Spinal cord (tissue), 10 donors: ENCODE results near the gene TMEM63C. TPM values are rescaled to one million over a fixed set of nuclear protein-coding genes. Genes with fewer than 3 reads are reported as not detected.
A peak's percentile ranks its signal among the peaks of the same experiment; 100 is the strongest.
"Not testable (repeated sequence)": the region's sequence is repeated elsewhere in the genome, so short reads cannot be mapped to it uniquely, and the experiment has no call there.

Experiments
- DNase-seq, 6 donors: peaks; one replicate each; pipeline versions ENCODE4 v3.0.0 to v3.0.0-alpha.2; 2013 to 2015; ENCODE audit warnings: low spot score in 6 of 6, low read depth in 4 of 6
- H3K27ac ChIP-seq: one replicate; pipeline ENCODE4 v1.5.1; 2013; ENCODE audit warnings: low read depth, low read length, control low read depth
- H3K27me3 ChIP-seq: one replicate; pipeline ENCODE4 v1.6.1; 2013; ENCODE audit warnings: low read length; ENCODE audit not compliant: control insufficient read depth, insufficient read depth
- H3K36me3 ChIP-seq: one replicate; pipeline ENCODE4 v1.6.1; 2013; ENCODE audit warnings: low read length; ENCODE audit not compliant: control insufficient read depth, insufficient read depth
- H3K4me1 ChIP-seq: one replicate; pipeline ENCODE4 v1.6.1; 2013; ENCODE audit warnings: low read length; ENCODE audit not compliant: control insufficient read depth, insufficient read depth
- H3K4me3 ChIP-seq: one replicate; pipeline ENCODE4 v1.5.1; 2013; ENCODE audit warnings: low read depth, low read length, control low read depth
- H3K9me3 ChIP-seq: one replicate; pipeline ENCODE4 v1.6.1; 2013; ENCODE audit warnings: low read length; ENCODE audit not compliant: control insufficient read depth, insufficient read depth
- WGBS: methylation state at CpG from one replicate; pipeline ENCODE4 v1.1.5; 2013; ENCODE audit warnings: missing lambda C conversion rate; ENCODE audit not compliant: insufficient coverage; 5-methylcytosine and 5-hydroxymethylcytosine counted together
- polyA plus RNA-seq, 2 donors: library from polyadenylated mRNA; unstranded; fragments of 120-200 nt; gene quantifications; one replicate each; pipeline ENCODE4 v1.2.1, GENCODE V29; 2013; ENCODE audit not compliant: insufficient read length in 2 of 2
- total RNA-seq, 2 donors: library from RNA; depleted of rRNA in 1 of 2; stranded (reverse); fragments of 120-200 nt in 1 of 2; fragments of >200 nt in 1 of 2; gene quantifications; one replicate each; pipeline versions ENCODE4 v1.2.3 to v1.2.4, GENCODE V29; 2013 to 2014
- donor health status: healthy.

Gene TMEM63C
- total and polyA plus RNA-seq, 4 donors: 4.5 to 24.6 (median 17.2) TPM

GRCh38 chr14:77278461-77279230 lies 97.0 kb downstream of the TMEM63C start:
- Histone ChIP-seq H3K36me3 (peaks cover 58% of the 10 kb centered on the region), H3K9me3 (no peaks in the 10 kb centered on the region), H3K27me3 (no peaks in the 10 kb centered on the region), H3K4me1 (peaks cover 29% of the 10 kb centered on the region), H3K27ac (no peak overlapping the region), H3K4me3 (no peak overlapping the region)
- WGBS: 94% methylated on average over 12 of the region's 14 CpGs
- DNase-seq: no peak

GRCh38 chr14:77279719-77280118 lies 98.1 kb downstream of the TMEM63C start:
- Histone ChIP-seq H3K4me1 (peaks cover 32% of the 10 kb centered on the region), H3K4me3 (no peak overlapping the region), H3K27me3 (no peaks in the 10 kb centered on the region), H3K9me3 (no peaks in the 10 kb centered on the region), H3K36me3 (peaks cover 60% of the 10 kb centered on the region), H3K27ac (no peak overlapping the region)
- WGBS: 94% methylated on average over 13 of the region's 13 CpGs
- no peak for DNase-seq

- WGBS: no CpG with 5 or more reads among the region's 4 CpGs
- H3K36me3 ChIP-seq: peaks cover 60% of the 10 kb centered on the region
- DNase-seq, H3K27ac ChIP-seq, H3K9me3 ChIP-seq, H3K4me3 ChIP-seq, H3K27me3 ChIP-seq: not testable (repeated sequence)
- peaks cover 22% of the 10 kb centered on the region for H3K4me1 ChIP-seq
Observed at GRCh38 chr14:77280921-77281320, 99.3 kb downstream of the TMEM63C start.

GRCh38 chr14:77281852-77282410 lies 100.3 kb downstream of the TMEM63C start:
- H3K4me3 ChIP-seq: no peak overlapping the region
- peaks cover 14% of the 10 kb centered on the region for H3K4me1 ChIP-seq
- no peaks in the 10 kb centered on the region for H3K9me3 ChIP-seq
- no peaks in the 10 kb centered on the region for H3K27me3 ChIP-seq
- H3K36me3 ChIP-seq: peaks cover 54% of the 10 kb centered on the region
- peak in 2 of 6 donors; percentile 20 to 79 for DNase-seq
- WGBS: 35% methylated on average over 5 of the region's 6 CpGs
- peak overlapping the region; percentile 35 for H3K27ac ChIP-seq

GRCh38 chr14:77284066-77284465 lies 102.5 kb downstream of the TMEM63C start:
- 40% methylated on average over 4 of the region's 4 CpGs for WGBS
- Histone ChIP-seq H3K27me3 (no peaks in the 10 kb centered on the region), H3K4me3 (no peak overlapping the region), H3K36me3 (peaks cover 39% of the 10 kb centered on the region), H3K4me1 (peaks cover 14% of the 10 kb centered on the region), H3K9me3 (no peaks in the 10 kb centered on the region), H3K27ac (no peak overlapping the region)
- peak in 2 of 6 donors; percentile 32 to 33 for DNase-seq

GRCh38 chr14:77284466-77284865 lies 102.9 kb downstream of the TMEM63C start:
- Histone ChIP-seq H3K4me1 (peaks cover 14% of the 10 kb centered on the region), H3K9me3 (no peaks in the 10 kb centered on the region), H3K4me3 (no peak overlapping the region), H3K27me3 (no peaks in the 10 kb centered on the region), H3K27ac (no peak overlapping the region), H3K36me3 (peaks cover 35% of the 10 kb centered on the region)
- 63% methylated on average over 4 of the region's 5 CpGs for WGBS
- peak in 2 of 6 donors; percentile 22 to 80 for DNase-seq

- DNase-seq: no peak
- H3K27ac ChIP-seq: no peak overlapping the region
- H3K9me3 ChIP-seq: no peaks in the 10 kb centered on the region
- H3K4me1 ChIP-seq: peaks cover 11% of the 10 kb centered on the region
- H3K27me3 ChIP-seq: no peaks in the 10 kb centered on the region
- H3K4me3 ChIP-seq: no peak overlapping the region
- no CpG with 5 or more reads among the region's 5 CpGs for WGBS
- peaks cover 33% of the 10 kb centered on the region for H3K36me3 ChIP-seq
Observed at GRCh38 chr14:77286576-77286975, 105.0 kb downstream of the TMEM63C start.

- Histone ChIP-seq H3K9me3 (no peaks in the 10 kb centered on the region), H3K4me3 (no peak overlapping the region), H3K36me3 (peaks cover 28% of the 10 kb centered on the region), H3K4me1 (no peaks in the 10 kb centered on the region), H3K27ac (no peak overlapping the region), H3K27me3 (no peaks in the 10 kb centered on the region)
- 93% methylated on average over 2 of the region's 4 CpGs for WGBS
- no peak for DNase-seq
Observed at GRCh38 chr14:77290705-77291104, 109.1 kb downstream of the TMEM63C start.

GRCh38 chr14:77296155-77296554 lies 114.6 kb downstream of the TMEM63C start:
- no peaks in the 10 kb centered on the region for H3K9me3 ChIP-seq
- no peaks in the 10 kb centered on the region for H3K27me3 ChIP-seq
- no peak overlapping the region for H3K27ac ChIP-seq
- 53% methylated on average over 9 of the region's 13 CpGs for WGBS
- DNase-seq: no peak
- peaks cover 50% of the 10 kb centered on the region for H3K36me3 ChIP-seq
- no peak overlapping the region for H3K4me3 ChIP-seq
- peaks cover 10% of the 10 kb centered on the region for H3K4me1 ChIP-seq

- no peak overlapping the region for H3K4me3 ChIP-seq
- peaks cover 17% of the 10 kb centered on the region for H3K4me1 ChIP-seq
- no peak for DNase-seq
- WGBS: 63% methylated on average over 8 of the region's 8 CpGs
- H3K27me3 ChIP-seq: no peaks in the 10 kb centered on the region
- H3K9me3 ChIP-seq: no peaks in the 10 kb centered on the region
- no peak overlapping the region for H3K27ac ChIP-seq
- peaks cover 45% of the 10 kb centered on the region for H3K36me3 ChIP-seq
Observed at GRCh38 chr14:77296906-77297305, 115.3 kb downstream of the TMEM63C start.
